Neural cell (in vitro differentiated cells): ENCODE results near the gene MGLL. TPM values are rescaled to one million over a fixed set of nuclear protein-coding genes. Genes with fewer than 3 reads are reported as not detected.

Source experiments
- H2AFZ ChIP-seq: fragments of 200-600, 300-800 bp; sonication (generic), shearing (Covaris generic); 2 replicates; pipeline ENCODE4 v1.6.0; 2014; ENCODE audit warnings: low read depth, mild to moderate bottlenecking, antibody characterized with exemption, low read length, moderate library complexity
- H3F3A ChIP-seq: fragments of 200-600 bp; shearing (Covaris generic); 2 replicates; pipeline ENCODE4 v1.6.1; 2016; ENCODE audit warnings: mild to moderate bottlenecking, moderate library complexity, mixed read lengths, antibody characterized with exemption, low read length; ENCODE audit not compliant: insufficient read depth, poor library complexity, severe bottlenecking
- H3K27ac ChIP-seq: fragments of 200-600, 300-800 bp; sonication (generic), shearing (Covaris generic); 2 replicates; pipeline ENCODE4 v1.5.1; 2014; ENCODE audit warnings: mild to moderate bottlenecking, low read length, moderate library complexity
- H3K27me3 ChIP-seq: fragments of 300-800, 200-600 bp; sonication (generic), shearing (Covaris generic); 2 replicates; pipeline ENCODE4 v1.6.0; 2014; ENCODE audit warnings: mild to moderate bottlenecking, low read depth, low read length, moderate library complexity; ENCODE audit not compliant: insufficient read depth
- H3K36me3 ChIP-seq: fragments of 300-800, 200-600 bp; sonication (generic), shearing (Covaris generic); 2 replicates; pipeline ENCODE4 v1.5.1; 2014; ENCODE audit warnings: mild to moderate bottlenecking, antibody characterized with exemption, low read length, moderate library complexity; ENCODE audit not compliant: insufficient read depth
- H3K4me2 ChIP-seq: fragments of 300-800, 200-600 bp; sonication (generic), shearing (Covaris generic); 2 replicates; pipeline ENCODE4 v1.6.0; 2014; ENCODE audit warnings: mild to moderate bottlenecking, low read length
- H3K4me3 ChIP-seq: fragments of 300-800, 200-600 bp; sonication (generic), shearing (Covaris generic); 2 replicates; pipeline ENCODE4 v1.5.1; 2014; ENCODE audit warnings: mild to moderate bottlenecking, low read length, moderate library complexity
- H3K79me2 ChIP-seq: fragments of 200-600 bp; shearing (Covaris generic); replicated peaks from 2 replicates; pipeline ENCODE4 v1.6.0; 2014; ENCODE audit warnings: mild to moderate bottlenecking, low read length, moderate library complexity; ENCODE audit not compliant: insufficient read depth
- H3K9ac ChIP-seq: fragments of 300-800, 200-600 bp; sonication (generic), shearing (Covaris generic); 2 replicates; pipeline ENCODE4 v1.6.1; 2016; ENCODE audit warnings: mild to moderate bottlenecking, low read length, mixed read lengths
- H3K9me2 ChIP-seq: fragments of 200-600 bp; shearing (Covaris generic); 2 replicates; pipeline ENCODE4 v1.6.1; 2016; ENCODE audit warnings: mild to moderate bottlenecking, low read length, mixed read lengths; ENCODE audit not compliant: insufficient read depth
- H3K9me3 ChIP-seq: fragments of 200-600, 300-800 bp; sonication (generic), shearing (Covaris generic); 2 replicates; pipeline ENCODE4 v1.6.1; 2016; ENCODE audit warnings: mild to moderate bottlenecking, mixed run types, low read length, moderate library complexity, mixed read lengths
- H4K20me1 ChIP-seq: fragments of 200-600 bp; shearing (Covaris generic); 2 replicates; pipeline ENCODE4 v1.6.1; 2016; ENCODE audit warnings: mild to moderate bottlenecking, mixed run types; ENCODE audit not compliant: insufficient read depth
- CTCF ChIP-seq: fragments of 450-650 bp; IDR thresholded peaks from 2 replicates; pipeline ENCODE4 v1.5.1; 2014; ENCODE audit warnings: antibody characterized with exemption, mild to moderate bottlenecking, moderate library complexity; ENCODE audit not compliant: poor library complexity, severe bottlenecking
- EP300 ChIP-seq: fragments of 450-650 bp; conservative IDR thresholded peaks from 2 replicates; pipeline ENCODE4 v1.6.1; 2014; ENCODE audit warnings: antibody characterized with exemption, mild to moderate bottlenecking, moderate library complexity; ENCODE audit not compliant: poor library complexity, severe bottlenecking
- EZH2 ChIP-seq: fragments of 200-600, 300-800 bp; shearing (Covaris generic), sonication (generic); IDR thresholded peaks from 2 replicates; pipeline ENCODE4 v1.6.1; 2014; ENCODE audit warnings: antibody characterized with exemption, low read length, borderline replicate concordance, mild to moderate bottlenecking; ENCODE audit not compliant: insufficient read depth, poor library complexity, severe bottlenecking
- MXI1 ChIP-seq: fragments of 450-650 bp; conservative IDR thresholded peaks from 2 replicates; pipeline ENCODE4 v1.6.1; 2014; ENCODE audit warnings: antibody characterized with exemption, mild to moderate bottlenecking; ENCODE audit not compliant: poor library complexity, severe bottlenecking
- POLR2AphosphoS5 ChIP-seq: IDR thresholded peaks from 2 replicates; pipeline ENCODE4 v1.6.1; 2012
- RAD21 ChIP-seq: fragments of 450-650 bp; conservative IDR thresholded peaks from 2 replicates; pipeline ENCODE4 v1.6.1; 2014; ENCODE audit warnings: antibody characterized with exemption, mild to moderate bottlenecking, moderate library complexity
- REST ChIP-seq: IDR thresholded peaks from 2 replicates; pipeline ENCODE4 v1.6.1; 2012; ENCODE audit warnings: borderline replicate concordance
- SMC3 ChIP-seq: fragments of 450-650 bp; conservative IDR thresholded peaks from 2 replicates; pipeline ENCODE4 v1.6.1; 2014; ENCODE audit warnings: antibody characterized with exemption, mild to moderate bottlenecking, moderate library complexity; ENCODE audit not compliant: poor library complexity
- TAF1 ChIP-seq: IDR thresholded peaks from 2 replicates; pipeline ENCODE4 v1.6.1; 2012; ENCODE audit warnings: low read depth
- polyA plus RNA-seq: library from polyadenylated mRNA; depleted of rRNA; stranded (reverse); fragments of >200 nt; gene quantifications from 2 replicates; pipeline ENCODE4 v1.2.3, GENCODE V29; 2014

MGLL gene
- polyA plus RNA-seq, 1 donor from 2014 or later, result 2.0 TPM

GRCh38 chr3:127811717-127812116, 10.6 kb downstream of the MGLL start:
- H3K4me2 ChIP-seq, result no peak overlapping the region

GRCh38 chr3:127809611-127810010, 12.7 kb downstream of the MGLL start:
- no peak overlapping the region for H3K27ac ChIP-seq
- no peak overlapping the region for H3K9ac ChIP-seq
- TF ChIP-seq POLR2AphosphoS5 (no peak), RAD21 (no peak), EP300 (no peak), CTCF (no peak), TAF1 (no peak), MXI1 (no peak), SMC3 (no peak)
- H4K20me1 ChIP-seq, result no peaks in the 10 kb centered on the region
- no peaks in the 10 kb centered on the region for H3K9me2 ChIP-seq
- H3K9me3 ChIP-seq, result no peaks in the 10 kb centered on the region
- no peaks in the 10 kb centered on the region for H3K79me2 ChIP-seq
- no peaks in the 10 kb centered on the region for H3K36me3 ChIP-seq
- no peak overlapping the region for H2AFZ ChIP-seq
- H3K4me3 ChIP-seq, result no peak overlapping the region
- H3F3A ChIP-seq, result no peaks in the 10 kb centered on the region
- no peaks in the 10 kb centered on the region for H3K27me3 ChIP-seq
- no peak overlapping the region for H3K4me2 ChIP-seq

More at GRCh38 chr3:127811717-127812116, 10.6 kb downstream of the MGLL start:
- Histone ChIP-seq H3K36me3 (no peaks in the 10 kb centered on the region), H3K9me2 (no peaks in the 10 kb centered on the region), H3K79me2 (no peaks in the 10 kb centered on the region), H3K9me3 (no peaks in the 10 kb centered on the region), H3F3A (no peaks in the 10 kb centered on the region), H3K9ac (no peak overlapping the region), H3K27ac (no peak overlapping the region), H3K4me3 (no peak overlapping the region), H4K20me1 (no peaks in the 10 kb centered on the region), H2AFZ (no peak overlapping the region), H3K27me3 (no peaks in the 10 kb centered on the region)
- TF ChIP-seq SMC3 (no peak), REST (no peak), TAF1 (no peak), RAD21 (no peak), EP300 (no peak), CTCF (no peak), EZH2 (no peak), MXI1 (no peak), POLR2AphosphoS5 (no peak)
